ENCODE results near the gene RAMAC. TPM values are rescaled to one million over a fixed set of nuclear protein-coding genes. Genes with fewer than 3 reads are reported as not detected.
"Not testable (repeated sequence)": the region's sequence is repeated elsewhere in the genome, so short reads cannot be mapped to it uniquely, and the experiment has no call there.

Gene RAMAC
- total RNA-seq, 2 experiments from 2014 or later: 24.4 to 25.9 TPM

GRCh38 chr15:82972990-82973389 is 13.0 kb upstream of the RAMAC start:
- Mint-ChIP-seq H3K36me3 (peaks cover 3% of the 10 kb centered on the region), H3K27ac (no peak overlapping the region), H3K4me3 (no peak overlapping the region), H3K27me3 (peaks cover 3% of the 10 kb centered on the region), H3K4me1 (peaks cover 10% of the 10 kb centered on the region), H3K9me3 (no peaks in the 10 kb centered on the region)
- ATAC-seq (ENCODE audit: low read depth): no peak
- POLR2A ChIA-PET: interaction anchor here (2.8 kb wide), 1 partner anchor 13 kb away, joined by 10 read pairs; the partner anchor contains the start of gene RAMAC
- DNase-seq: no peak

DNA sequence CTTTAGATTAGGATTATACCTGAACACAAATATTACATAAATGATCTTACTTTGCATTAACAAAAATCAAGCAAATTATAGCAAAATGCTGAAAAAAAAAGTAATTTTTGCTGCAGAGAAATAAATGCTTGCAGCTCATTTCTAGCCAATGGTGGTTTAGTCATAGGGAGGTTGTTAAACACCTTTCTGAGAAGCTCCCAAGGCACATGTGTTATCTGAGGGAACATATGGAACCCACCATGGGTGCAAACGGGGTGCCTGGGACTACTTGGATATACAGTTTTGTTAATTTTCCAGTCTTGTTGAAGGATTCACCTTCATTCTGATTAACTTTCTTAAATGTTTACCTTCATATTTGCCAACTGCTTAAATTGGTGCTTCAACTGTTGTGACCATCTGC is 8.9 kb upstream of the RAMAC start:
- peaks cover 8% of the 10 kb centered on the region for H3K36me3 Mint-ChIP-seq
- H3K4me1 Mint-ChIP-seq: peaks cover 8% of the 10 kb centered on the region
- no peak overlapping the region for H3K4me3 Mint-ChIP-seq
- DNase-seq (no peak), ATAC-seq (ENCODE audit: low read depth) (no peak)
- POLR2A ChIA-PET: no interaction called here
- H3K27me3 Mint-ChIP-seq: no peaks in the 10 kb centered on the region
- H3K27ac Mint-ChIP-seq: no peak overlapping the region
- H3K9me3 Mint-ChIP-seq: no peaks in the 10 kb centered on the region

DNA sequence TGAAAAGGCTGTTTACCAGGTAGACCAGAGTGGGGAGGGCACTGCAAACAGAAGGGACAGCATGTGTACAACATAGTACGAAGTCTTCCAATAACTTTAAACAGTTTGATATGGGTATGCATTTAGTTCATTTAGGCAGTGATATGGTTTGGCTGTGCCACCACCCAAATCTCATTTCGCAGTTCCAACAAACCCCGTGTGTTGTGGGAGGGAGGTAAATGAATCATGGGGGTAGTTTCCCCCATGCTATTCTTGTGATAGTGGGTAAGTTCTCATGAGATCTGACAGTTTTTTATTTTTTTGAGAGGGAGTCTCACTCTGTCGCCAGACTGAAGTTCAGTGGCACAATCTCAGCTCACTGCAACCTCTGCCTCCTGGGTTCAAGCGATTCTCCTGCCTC is 7.6 kb upstream of the RAMAC start:
- POLR2A ChIA-PET: no interaction called here
- Mint-ChIP-seq H3K27ac (no peak overlapping the region), H3K36me3 (peaks cover 8% of the 10 kb centered on the region), H3K27me3 (no peaks in the 10 kb centered on the region), H3K4me1 (peaks cover 9% of the 10 kb centered on the region), H3K9me3 (no peaks in the 10 kb centered on the region), H3K4me3 (no peak overlapping the region)
- ATAC-seq (ENCODE audit: low read depth) (no peak), DNase-seq (no peak)

DNA sequence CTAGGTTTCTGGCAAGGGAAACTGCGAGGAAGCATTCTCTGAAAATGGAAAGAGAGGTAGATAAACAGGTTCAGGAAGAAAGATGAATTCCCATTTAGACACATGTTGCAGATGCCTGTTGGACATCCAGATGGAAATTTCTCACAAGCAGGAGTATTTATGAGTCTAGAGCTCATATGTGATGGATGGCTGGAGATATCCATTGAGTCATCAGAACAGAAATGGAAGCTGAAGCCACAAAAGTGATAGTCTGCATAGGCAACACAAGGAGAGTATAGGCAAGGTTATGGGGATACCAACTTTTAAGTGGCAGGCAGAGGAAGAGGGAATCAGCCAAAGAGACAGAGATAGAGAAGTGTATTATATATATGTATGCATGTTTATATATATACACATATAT is 6.3 kb upstream of the RAMAC start:
- POLR2A ChIA-PET: no interaction called here
- Mint-ChIP-seq H3K4me1 (peaks cover 9% of the 10 kb centered on the region), H3K27ac (no peak overlapping the region), H3K9me3 (no peaks in the 10 kb centered on the region), H3K27me3 (no peaks in the 10 kb centered on the region), H3K4me3 (no peak overlapping the region), H3K36me3 (peaks cover 10% of the 10 kb centered on the region)
- ATAC-seq (ENCODE audit: low read depth) (no peak), DNase-seq (no peak)

DNA sequence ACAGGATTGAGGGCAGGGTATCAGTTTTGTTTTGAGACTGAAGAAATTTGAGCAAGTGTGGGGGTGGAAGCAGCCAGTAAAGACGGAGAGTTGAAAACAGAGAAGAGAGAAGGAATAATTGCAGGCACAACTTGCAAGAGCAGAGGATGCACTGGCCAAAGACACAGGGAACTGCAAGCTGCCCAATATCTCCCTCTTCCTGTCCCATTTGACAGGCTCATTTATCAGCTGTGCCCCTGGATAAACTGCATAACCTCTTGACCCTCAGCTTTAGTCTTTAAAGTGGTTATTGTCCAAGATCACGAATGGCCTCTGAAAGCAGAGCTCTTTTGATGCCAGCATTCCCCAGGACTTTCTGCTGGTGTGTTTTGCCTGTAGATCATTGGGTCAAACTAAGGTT is 5.0 kb upstream of the RAMAC start:
- ATAC-seq (ENCODE audit: low read depth) (no peak), DNase-seq (no peak)
- no peak overlapping the region for H3K4me3 Mint-ChIP-seq
- no peak overlapping the region for H3K27ac Mint-ChIP-seq
- H3K27me3 Mint-ChIP-seq: no peaks in the 10 kb centered on the region
- POLR2A ChIA-PET: no interaction called here
- peaks cover 13% of the 10 kb centered on the region for H3K4me1 Mint-ChIP-seq
- peaks cover 10% of the 10 kb centered on the region for H3K36me3 Mint-ChIP-seq
- no peaks in the 10 kb centered on the region for H3K9me3 Mint-ChIP-seq

DNA sequence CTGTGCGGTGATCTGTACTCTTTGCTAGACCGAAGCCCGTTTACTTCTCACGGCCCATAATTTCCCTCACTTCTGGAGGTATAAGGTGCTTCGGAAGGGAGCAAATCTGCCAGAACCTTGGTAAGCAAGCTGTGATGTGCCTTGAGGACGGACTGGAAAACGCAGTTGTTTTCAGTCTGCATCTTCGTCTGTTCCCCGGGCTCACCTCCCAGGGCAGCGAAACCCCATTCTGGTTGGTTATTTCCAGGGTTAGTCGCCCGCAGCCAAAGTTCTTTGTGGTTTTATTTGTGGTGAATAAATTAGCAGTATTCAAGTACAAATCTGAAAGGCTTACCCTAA is 401 bp downstream of the RAMAC start:
- Mint-ChIP-seq H3K4me1 (peaks cover 27% of the 10 kb centered on the region), H3K9me3 (no peaks in the 10 kb centered on the region), H3K4me3 (peak overlapping the region; percentile 90), H3K27me3 (no peaks in the 10 kb centered on the region), H3K27ac (peak overlapping the region; percentile 98), H3K36me3 (peaks cover 24% of the 10 kb centered on the region)
- POLR2A ChIA-PET: interaction anchor here (1.2 to 2.3 kb wide), 9 partner anchors 13 to 446 kb away, joined by 3 to 17 read pairs (median 7); partner anchors contain the start of genes C15orf40 and RPS17
- DNase-seq (no peak), ATAC-seq (ENCODE audit: low read depth) (peak; percentile 42)

- Mint-ChIP-seq H3K27me3 (no peaks in the 10 kb centered on the region), H3K27ac (no peak overlapping the region), H3K36me3 (peaks cover 16% of the 10 kb centered on the region), H3K4me3 (no peak overlapping the region), H3K9me3 (no peaks in the 10 kb centered on the region), H3K4me1 (peaks cover 11% of the 10 kb centered on the region)
- DNase-seq: no peak
- ATAC-seq (ENCODE audit: low read depth): no peak
- POLR2A ChIA-PET: no interaction called here
Observed at GRCh38 chr15:82992436-82992998, 6.5 kb downstream of the RAMAC start.

DNA sequence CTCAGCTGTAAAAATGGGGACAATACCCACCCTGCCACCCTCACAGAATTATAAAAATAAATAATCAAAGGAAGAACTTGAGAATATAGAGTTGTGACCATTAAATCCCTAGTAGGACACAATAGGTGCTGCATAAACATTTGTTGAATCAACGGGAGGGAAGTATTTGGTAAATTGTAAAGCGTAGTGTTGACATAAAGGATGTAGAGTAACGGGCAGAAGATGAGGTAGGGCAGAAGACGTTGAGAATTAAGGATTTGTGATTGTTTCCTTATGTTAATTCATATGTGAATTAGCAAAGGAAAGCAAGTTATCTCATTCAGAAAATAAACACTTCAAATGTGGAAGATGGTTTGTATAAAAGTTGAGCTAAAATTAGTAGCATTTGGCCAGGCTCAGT is 7.1 kb downstream of the RAMAC start:
- Mint-ChIP-seq H3K27ac (no peak overlapping the region), H3K27me3 (no peaks in the 10 kb centered on the region), H3K4me3 (no peak overlapping the region), H3K4me1 (peaks cover 10% of the 10 kb centered on the region), H3K9me3 (no peaks in the 10 kb centered on the region), H3K36me3 (peaks cover 14% of the 10 kb centered on the region)
- ATAC-seq (ENCODE audit: low read depth): no peak
- no peak for DNase-seq
- POLR2A ChIA-PET: no interaction called here

GRCh38 chr15:82995076-82995475 is 9.1 kb downstream of the RAMAC start:
- peaks cover 8% of the 10 kb centered on the region for H3K36me3 Mint-ChIP-seq
- no peak overlapping the region for H3K4me3 Mint-ChIP-seq
- H3K27ac Mint-ChIP-seq: no peak overlapping the region
- peaks cover 7% of the 10 kb centered on the region for H3K4me1 Mint-ChIP-seq
- no peaks in the 10 kb centered on the region for H3K27me3 Mint-ChIP-seq
- POLR2A ChIA-PET: no interaction called here
- no peak for DNase-seq
- H3K9me3 Mint-ChIP-seq: no peaks in the 10 kb centered on the region
- ATAC-seq (ENCODE audit: low read depth): no peak

- POLR2A ChIA-PET: no interaction called here
- ATAC-seq (ENCODE audit: low read depth): no peak
Observed at GRCh38 chr15:82995938-82996337, 9.9 kb downstream of the RAMAC start.

DNA sequence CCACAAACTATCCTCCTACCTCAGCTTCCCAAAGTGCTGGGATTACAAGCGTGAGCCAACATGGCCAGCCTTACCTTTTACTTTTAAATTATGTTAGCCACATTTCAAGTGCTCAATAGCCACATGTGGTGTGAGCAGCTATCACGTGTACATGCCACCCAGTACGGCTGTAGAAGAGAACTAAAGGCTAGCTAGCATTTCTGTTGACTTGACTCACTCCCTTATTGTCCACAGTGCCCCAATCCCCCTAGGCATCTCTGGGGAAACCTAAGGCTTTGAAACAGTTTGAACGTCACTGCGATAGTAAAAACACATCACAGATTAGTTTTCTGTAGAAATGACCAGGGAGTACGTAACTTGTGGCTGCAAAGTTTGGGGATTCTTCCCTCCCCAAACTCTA is 13.4 kb downstream of the RAMAC start:
- ATAC-seq (ENCODE audit: low read depth) (no peak), DNase-seq (no peak)
- Mint-ChIP-seq H3K4me3 (no peak overlapping the region), H3K9me3 (no peaks in the 10 kb centered on the region), H3K36me3 (no peaks in the 10 kb centered on the region), H3K27me3 (no peaks in the 10 kb centered on the region), H3K27ac (no peak overlapping the region), H3K4me1 (peaks cover 6% of the 10 kb centered on the region)
- POLR2A ChIA-PET: interaction anchor here (1.4 to 1.8 kb wide), 3 partner anchors 14 to 460 kb away, joined by 3 to 7 read pairs (median 6); partner anchors contain the start of gene RAMAC

More at GRCh38 chr15:82995938-82996337, 9.9 kb downstream of the RAMAC start:
- H3K27ac Mint-ChIP-seq: no peak overlapping the region
- no peak overlapping the region for H3K4me3 Mint-ChIP-seq
- peaks cover 4% of the 10 kb centered on the region for H3K36me3 Mint-ChIP-seq
- H3K4me1 Mint-ChIP-seq: peaks cover 8% of the 10 kb centered on the region
- H3K9me3 Mint-ChIP-seq: no peaks in the 10 kb centered on the region
- no peaks in the 10 kb centered on the region for H3K27me3 Mint-ChIP-seq
- DNase-seq: no peak

DNA sequence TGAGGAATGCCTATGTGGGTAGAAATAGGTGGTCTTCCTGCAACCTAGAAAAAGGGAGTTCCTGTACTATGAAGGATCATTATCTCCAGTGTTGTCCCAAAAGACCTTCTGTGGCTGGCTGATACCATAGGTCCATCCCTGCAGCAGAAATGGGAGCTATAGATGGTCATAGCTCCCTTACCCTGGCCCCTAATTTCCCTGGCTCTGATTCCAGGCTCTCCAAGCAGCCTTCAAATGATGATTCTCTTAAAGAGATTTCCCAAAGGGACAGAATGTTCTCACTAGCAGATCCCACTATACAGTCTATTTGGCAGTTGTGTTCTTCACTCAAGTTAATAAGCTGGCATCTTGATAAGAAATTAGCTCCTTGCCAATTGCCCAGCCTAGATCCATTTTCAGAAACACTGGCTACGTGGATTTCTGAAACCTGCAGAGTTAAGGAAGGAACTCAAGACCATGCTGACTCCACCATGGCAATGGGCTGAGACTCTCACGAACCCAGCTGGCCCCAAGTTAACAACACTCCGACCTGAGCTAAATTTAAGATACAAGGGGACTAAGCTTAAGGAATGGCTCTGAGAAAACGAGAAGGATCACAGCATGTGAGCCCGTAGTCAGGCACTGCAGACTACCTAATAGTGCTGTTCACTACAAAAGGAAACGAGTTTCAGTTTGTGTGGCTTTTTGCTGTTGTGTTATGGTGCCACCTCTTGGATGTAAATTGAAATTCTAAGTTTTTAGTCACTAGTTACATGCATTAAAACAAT is 14.1 kb downstream of the RAMAC start:
- Mint-ChIP-seq H3K36me3 (no peaks in the 10 kb centered on the region), H3K27ac (peak overlapping the region; percentile 78), H3K4me1 (peaks cover 6% of the 10 kb centered on the region), H3K27me3 (no peaks in the 10 kb centered on the region), H3K9me3 (no peaks in the 10 kb centered on the region), H3K4me3 (peak overlapping the region; percentile 86)
- peak; percentile 91 for ATAC-seq (ENCODE audit: low read depth)
- peak; percentile 37 for DNase-seq
- POLR2A ChIA-PET: interaction anchor here (0.5 to 1.8 kb wide), 5 partner anchors 14 to 461 kb away, joined by 3 to 7 read pairs (median 3); partner anchors contain the start of gene RAMAC

GRCh38 chr15:83000672-83001031 is 14.6 kb downstream of the RAMAC start:
- not testable (repeated sequence) for ATAC-seq (ENCODE audit: low read depth); H3K4me3 Mint-ChIP-seq; H3K4me1 Mint-ChIP-seq; DNase-seq; H3K27me3 Mint-ChIP-seq; H3K27ac Mint-ChIP-seq; H3K36me3 Mint-ChIP-seq; H3K9me3 Mint-ChIP-seq
- POLR2A ChIA-PET: interaction anchor here (0.5 to 1.8 kb wide), 5 partner anchors 15 to 461 kb away, joined by 3 to 7 read pairs (median 3); partner anchors contain the start of gene RAMAC

DNA sequence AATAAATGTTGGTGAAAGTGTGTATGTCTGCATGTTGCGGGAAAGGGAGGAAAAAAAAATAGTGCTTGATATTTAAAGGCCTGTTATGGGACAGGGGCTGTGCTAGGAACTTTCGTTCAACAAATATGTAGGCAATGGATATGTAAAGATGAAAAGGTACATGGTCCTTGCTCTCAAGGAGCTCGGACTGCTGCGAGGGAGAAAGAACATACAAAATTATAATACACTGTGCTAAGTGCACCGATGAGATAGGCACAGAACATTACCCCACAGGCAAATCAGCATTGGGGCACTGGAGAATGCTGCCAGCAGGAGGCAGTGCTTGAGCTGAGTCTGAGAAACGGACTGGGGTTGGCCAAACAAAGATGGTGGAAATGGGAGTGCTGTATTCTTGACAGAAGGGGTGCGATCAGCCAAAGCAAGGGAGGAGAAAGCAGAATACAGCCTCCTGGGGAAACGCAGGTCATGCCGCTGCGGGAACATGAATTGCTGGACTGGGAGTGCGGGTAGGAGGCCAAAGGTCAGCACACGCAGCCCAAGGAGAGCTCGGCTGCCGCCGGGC is 24.8 kb downstream of the RAMAC start:
- ATAC-seq (ENCODE audit: low read depth) (peak; percentile 63), DNase-seq (peak; percentile 79)
- H3K4me3 Mint-ChIP-seq: peak overlapping the region; percentile 99
- no peaks in the 10 kb centered on the region for H3K27me3 Mint-ChIP-seq
- POLR2A ChIA-PET: interaction anchor here (0.5 to 1.9 kb wide), 15 partner anchors 8 to 471 kb away, joined by 3 to 25 read pairs (median 6); partner anchors contain the start of genes BTBD1, RAMAC, RPS17 and TM6SF1
- peaks cover 12% of the 10 kb centered on the region for H3K36me3 Mint-ChIP-seq
- peak overlapping the region; percentile 98 for H3K27ac Mint-ChIP-seq
- no peaks in the 10 kb centered on the region for H3K9me3 Mint-ChIP-seq
- H3K4me1 Mint-ChIP-seq: peaks cover 38% of the 10 kb centered on the region

Data from activated naive CD8-positive, alpha-beta T cell treated with anti-CD3 and anti-CD28 coated beads, Interleukin-2, amount 10 ng/mL, durations not matched to agents 7 days and 5 days (primary cell).